Smooth muscle cell of the umbilical artery (primary cell): ENCODE results near the gene RNF166. TPM values are rescaled to one million over a fixed set of nuclear protein-coding genes. Genes with fewer than 3 reads are reported as not detected.

Experiments used
- total RNA-seq: library from RNA; depleted of rRNA; stranded (reverse); fragments of >200 nt; gene quantifications from 2 replicates; pipeline ENCODE4 v1.2.3, GENCODE V29; 2014

The RNF166 gene, protein sequence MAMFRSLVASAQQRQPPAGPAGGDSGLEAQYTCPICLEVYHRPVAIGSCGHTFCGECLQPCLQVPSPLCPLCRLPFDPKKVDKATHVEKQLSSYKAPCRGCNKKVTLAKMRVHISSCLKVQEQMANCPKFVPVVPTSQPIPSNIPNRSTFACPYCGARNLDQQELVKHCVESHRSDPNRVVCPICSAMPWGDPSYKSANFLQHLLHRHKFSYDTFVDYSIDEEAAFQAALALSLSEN
- total RNA-seq, result 9.7 and 10.1 TPM in 2 replicates

DNA sequence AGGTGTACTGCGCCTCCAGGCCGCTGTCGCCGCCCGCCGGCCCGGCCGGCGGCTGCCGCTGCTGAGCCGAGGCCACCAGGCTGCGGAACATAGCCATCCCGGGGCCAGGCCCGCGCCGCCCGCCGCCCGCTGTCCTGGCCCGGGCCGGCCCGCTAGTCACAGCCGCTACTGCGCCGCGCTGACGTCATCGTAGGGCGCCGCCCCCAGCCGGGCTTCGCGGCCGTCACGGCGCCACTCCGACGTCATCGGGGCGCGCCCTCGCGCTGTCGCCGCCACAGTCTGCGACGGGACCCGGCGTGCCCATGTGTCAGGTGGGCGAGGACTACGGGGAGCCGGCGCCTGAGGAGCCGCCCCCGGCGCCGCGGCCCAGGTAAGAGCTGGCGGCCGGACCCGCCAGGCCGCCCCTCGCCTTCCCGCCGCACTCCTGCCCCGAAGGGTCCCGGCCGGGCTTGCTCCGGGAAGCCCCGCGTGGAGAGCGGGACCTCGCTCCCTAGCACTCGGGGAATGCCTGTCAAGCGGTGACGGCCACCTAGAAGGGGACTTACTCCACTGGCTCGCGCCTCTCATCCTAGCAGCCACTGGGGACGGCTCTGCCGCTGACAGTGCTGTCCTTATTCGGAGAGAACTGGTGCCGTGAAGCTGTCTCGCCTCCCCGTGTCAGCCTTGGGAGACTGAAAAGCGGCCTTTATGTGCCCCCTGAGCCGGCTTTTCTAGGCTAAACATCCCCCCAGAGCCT, at the start of gene RNF166, which contains the start of gene CTU2:
Gene RNF166, minus strand, starts transcription at position 180 of the 736 bp plus-strand sequence. Its CDS starts 83 bp downstream, at position 97.
Gene CTU2, plus strand, starts transcription at position 275 of the 736 bp plus-strand sequence. Its CDS starts 28 bp downstream, at position 303.

DNA sequence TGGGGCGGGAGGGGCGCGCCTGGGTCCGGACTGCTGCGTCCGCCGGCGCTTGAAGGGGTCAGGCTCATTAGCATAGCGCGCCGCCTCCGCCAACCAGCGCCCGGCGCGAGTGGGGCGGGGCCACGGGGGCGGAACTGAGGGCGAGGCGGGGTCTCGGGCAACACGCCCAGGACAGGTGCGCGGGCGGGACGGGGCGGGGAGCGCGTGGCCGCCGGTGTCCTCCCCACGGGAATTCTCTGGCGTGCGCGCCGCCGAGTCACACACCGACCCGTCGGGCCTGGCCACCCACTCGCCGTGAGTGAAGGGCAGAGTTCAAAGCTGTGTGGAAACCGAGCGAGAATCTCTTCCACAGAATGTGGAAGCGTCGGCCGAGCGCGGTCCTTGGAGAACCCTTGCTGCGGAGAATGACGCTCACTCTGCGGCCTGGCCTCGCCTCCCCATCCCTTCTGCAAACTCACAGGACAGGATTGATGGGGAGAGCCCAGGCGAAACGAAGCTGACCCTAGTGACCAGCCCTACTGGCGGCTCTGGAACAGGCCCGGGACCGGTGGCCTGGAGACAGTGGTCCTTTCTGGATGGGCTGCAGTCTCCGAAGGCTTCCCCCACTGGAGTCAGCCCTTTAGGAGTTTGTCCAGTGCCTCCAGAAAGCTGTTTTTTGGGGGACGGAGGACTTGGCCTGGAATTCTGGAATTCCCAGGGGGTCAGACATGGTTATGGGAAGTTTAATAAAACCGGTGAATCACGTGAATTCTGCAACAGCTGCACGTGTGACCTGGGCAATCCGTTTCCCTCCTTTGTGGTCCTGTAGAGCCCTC, 19.6 kb downstream of the RNF166 start, which contains the start of gene SNAI3:
Gene SNAI3, minus strand, starts transcription at position 69 of the 815 bp plus-strand sequence. CDS start 101 bp downstream, outside the sequence.

DNA sequence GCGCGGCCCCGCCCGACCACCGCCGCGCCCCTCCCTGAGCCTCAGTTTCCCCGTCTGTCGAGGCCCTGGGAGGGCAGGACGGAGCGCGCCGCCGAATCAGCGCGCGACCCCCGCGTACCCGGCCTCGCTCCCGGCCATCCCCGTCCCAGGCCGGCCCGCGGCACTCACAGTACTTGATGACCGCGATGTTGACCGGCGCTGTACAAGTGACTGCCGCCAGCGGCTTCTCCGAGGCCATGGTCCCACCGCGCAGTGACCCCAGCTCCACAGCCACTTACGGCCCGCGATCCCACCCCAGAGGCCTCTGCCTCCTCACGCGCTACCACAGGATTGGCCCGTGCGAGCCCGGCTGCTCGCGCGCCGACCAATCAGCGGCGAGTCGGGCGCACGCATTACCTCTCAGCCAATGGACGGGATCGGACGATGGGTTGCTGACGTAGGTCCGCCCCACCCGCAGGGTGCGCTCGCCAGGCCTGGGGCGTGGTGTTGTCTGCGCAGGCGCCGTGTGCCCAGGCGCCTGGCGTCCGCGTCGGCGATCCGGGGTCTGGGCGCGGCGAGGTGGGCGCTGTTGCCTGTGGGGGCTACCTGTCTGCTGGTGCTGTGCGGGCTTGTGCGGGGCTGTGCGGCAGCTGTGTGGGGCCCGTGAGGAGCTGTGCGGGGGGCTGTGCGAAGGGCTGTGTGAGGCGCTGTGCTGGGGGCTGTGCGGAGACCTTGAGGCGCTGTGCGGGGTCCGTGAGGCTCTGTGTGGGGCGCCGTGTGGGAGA, 43.2 kb downstream of the RNF166 start, which contains the start of gene MVD:
Gene MVD, minus strand, starts transcription at position 249 of the 764 bp plus-strand sequence. Its CDS starts 11 bp downstream, at position 238.

DNA sequence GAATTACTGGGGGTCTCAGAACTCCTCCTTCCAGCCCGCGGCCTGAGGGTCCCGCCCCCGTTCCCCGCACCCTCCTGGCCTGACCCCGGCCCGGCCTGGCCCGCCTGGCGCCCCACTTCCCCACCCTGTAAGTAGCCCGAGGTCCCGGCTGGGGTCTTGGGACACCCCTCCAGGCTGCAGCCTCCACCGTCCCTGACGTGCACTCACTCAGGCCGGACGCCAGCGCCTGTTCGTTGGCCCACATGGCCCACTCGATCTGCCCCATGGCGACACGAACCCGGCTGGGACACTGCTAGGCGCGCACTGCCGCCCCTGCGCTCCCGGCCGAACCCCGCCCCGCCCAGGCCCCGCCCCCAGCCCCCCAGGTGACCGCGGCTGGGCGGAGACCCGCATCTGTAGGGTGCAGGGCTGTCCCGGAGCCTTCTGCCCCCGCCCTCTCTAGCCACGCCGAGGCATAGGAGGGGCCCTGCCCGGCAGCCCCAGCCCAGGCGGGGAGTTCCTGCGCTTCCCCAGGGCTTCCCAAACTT, 55.4 kb downstream of the RNF166 start, which contains the start of gene CYBA:
Gene CYBA, minus strand, starts transcription at position 305 of the 527 bp plus-strand sequence. Its CDS starts 40 bp downstream, at position 265.

Other genes with a start within 250 kb of the RNF166 start
- gene ZC3H18, start 136.0 kb downstream of the RNF166 start, total RNA-seq, result 11.0 and 18.2 TPM in 2 replicates
- 0.23 TPM in 1 of 2 replicates, not detected in the other for gene IL17C, start 67.8 kb downstream of the RNF166 start, total RNA-seq
- 118 and 194 TPM in 2 replicates for gene CYBA, start 55.4 kb downstream of the RNF166 start, total RNA-seq
- gene MVD, start 43.3 kb downstream of the RNF166 start, total RNA-seq, result 89.1 and 116 TPM in 2 replicates
- gene SNAI3, start 19.9 kb downstream of the RNF166 start, total RNA-seq, result under 0.01 and 0.05 TPM in 2 replicates
- gene CTU2, start 95 bp upstream of the RNF166 start, total RNA-seq, result 13.5 and 14.3 TPM in 2 replicates
- 296 and 312 TPM in 2 replicates for gene PIEZO1, start 78.8 kb upstream of the RNF166 start, total RNA-seq
- gene CDT1, start 97.4 kb upstream of the RNF166 start, total RNA-seq, result 0.30 and 6.1 TPM in 2 replicates
- gene APRT, start 105.5 kb upstream of the RNF166 start, total RNA-seq, result 42.2 and 89.5 TPM in 2 replicates
- gene GALNS, start 150.5 kb upstream of the RNF166 start, total RNA-seq, result 35.9 and 41.8 TPM in 2 replicates
- 26.4 and 39.5 TPM in 2 replicates for gene TRAPPC2L, start 150.7 kb upstream of the RNF166 start, total RNA-seq
- gene PABPN1L, start 160.3 kb upstream of the RNF166 start, total RNA-seq, result not detected in 2 replicates